Stomach (tissue), 9 donors: ENCODE data around the gene DUSP6. TPM values are rescaled to one million over a fixed set of nuclear protein-coding genes. Genes with fewer than 3 reads are reported as not detected.

ENCODE experiments used
- DNase-seq, 2 donors: peaks; one replicate each; pipeline versions ENCODE4 v3.0.0 to v3.0.0-alpha.2; 2013 to 2019
- H3K27ac ChIP-seq, 5 donors: fragments of 200-600 bp in 4 of 5; sonication (generic) in 4 of 5; one replicate each; pipeline ENCODE4 v1.5.1; 2013 to 2019; ENCODE audit warnings: mild to moderate bottlenecking in 1 of 5, moderate library complexity in 1 of 5
- H3K27me3 ChIP-seq, 3 donors: fragments of 200-600 bp; sonication (generic); one replicate each; pipeline ENCODE4 v1.5.1; 2017 to 2019; ENCODE audit warnings: mixed run types in 1 of 3
- H3K36me3 ChIP-seq, 4 donors: fragments of 200-600 bp; sonication (generic); 1 replicate in 3 of 4; 2 replicates in 1 of 4; pipeline ENCODE4 v1.5.1; 2016 to 2019
- H3K4me1 ChIP-seq, 4 donors: fragments of 200-600 bp; sonication (generic); one replicate each; pipeline ENCODE4 v1.5.1; 2016 to 2019
- H3K4me3 ChIP-seq, 4 donors: fragments of 200-600 bp; sonication (generic) in 3 of 4; one replicate each; pipeline ENCODE4 v1.5.1; 2016 to 2019; ENCODE audit warnings: mild to moderate bottlenecking in 1 of 4
- H3K9me3 ChIP-seq, 4 donors: fragments of 200-600 bp; sonication (generic); one replicate each; pipeline ENCODE4 v1.5.1; 2016 to 2019
- CTCF ChIP-seq, 7 experiments: fragments of 450-650 bp in 4 of 7; fragments of 200-600 bp in 3 of 7; sonication (generic) in 3 of 7; IDR thresholded peaks; one replicate each; pipeline ENCODE4 v1.5.1; 2016 to 2019; ENCODE audit warnings: antibody characterized with exemption in 7 of 7, control low read depth in 2 of 7, mild to moderate bottlenecking in 1 of 7
- EP300 ChIP-seq: sonication (generic); formaldehyde crosslinking; IDR thresholded peaks from one replicate; pipeline ENCODE4 v1.6.1; 2017; ENCODE audit warnings: antibody characterized with exemption
- POLR2A ChIP-seq, 4 donors: fragments of 450-650 bp; IDR thresholded peaks; one replicate each; pipeline ENCODE4 v1.6.1; 2016; ENCODE audit warnings: antibody characterized with exemption in 4 of 4, control low read depth in 2 of 4, mild to moderate bottlenecking in 1 of 4, moderate library complexity in 1 of 4
- POLR2AphosphoS5 ChIP-seq, 3 donors: sonication (generic); formaldehyde crosslinking; IDR thresholded peaks; one replicate each; pipeline ENCODE4 v1.6.1; 2016; ENCODE audit warnings: antibody characterized with exemption in 3 of 3
- WGBS, 5 donors: extraction: QIAGEN DNeasy Blood & Tissue Kit in 3 of 5; methylation state at CpG; one replicate each; pipeline versions ENCODE4 v1.1.5 to v1.1.7; 2013 to 2018; 5-methylcytosine and 5-hydroxymethylcytosine counted together
- intact Hi-C: fragments of 100-400 bp; cut with DNase I; formaldehyde crosslinking; loops from one replicate; pipeline ENCODE4 v1.15.1; 2023; ENCODE audit warnings: low total_unique reads
- polyA plus RNA-seq, 3 donors: library from polyadenylated mRNA; stranded (reverse); fragments of 200-250 nt; gene quantifications; one replicate each; pipeline ENCODE4 v1.2.3, GENCODE V29; 2013
- total RNA-seq, 5 donors: library from RNA; depleted of rRNA; stranded (reverse); fragments of >200 nt; gene quantifications; one replicate each; pipeline versions ENCODE4 v1.1.0 to v1.2.3, GENCODE V29; 2014 to 2016
- donor health status: healthy with polysubstance abuse.
- donor health status: Bipolar disorder and iron deficiency.
- donor health status: healthy.

Gene DUSP6
- total and polyA plus RNA-seq, 8 donors: 11.3 to 105 (median 27.6) TPM

- peak in 1 of 2 donors; percentile 61 for DNase-seq
- H3K27me3 ChIP-seq: no peaks in the 10 kb centered on the region
- no peaks in the 10 kb centered on the region for H3K9me3 ChIP-seq
These were observed 5.0 kb upstream of the DUSP6 start for GRCh38 chr12:89357297-89357730.

GRCh38 chr12:89356069-89356665 lies 3.9 kb upstream of the DUSP6 start:
- Histone ChIP-seq H3K4me3 (no peak overlapping the region), H3K36me3 (no peaks in the 10 kb centered on the region), H3K9me3 (no peaks in the 10 kb centered on the region), H3K27ac (no peak overlapping the region), H3K27me3 (no peaks in the 10 kb centered on the region), H3K4me1 (peaks cover 10 to 36% (median 19%) of the 10 kb centered on the region in 4 donors)
- no peak for TF ChIP-seq POLR2AphosphoS5 (IDR thresholded peaks at IDR 0.05)
- no peak for TF ChIP-seq POLR2A (IDR thresholded peaks at IDR 0.05)
- TF ChIP-seq EP300: no peak
- no peak for TF ChIP-seq CTCF (IDR thresholded peaks at IDR 0.05)
- DNase-seq: no peak
- 75 to 89% (median 79%) methylated on average over 4 of the region's 4 CpGs for WGBS, 5 donors
- intact Hi-C loops: no loop called here

More at GRCh38 chr12:89357297-89357730, 5.0 kb upstream of the DUSP6 start:
- TF ChIP-seq CTCF (IDR thresholded peaks at IDR 0.05): no peak
- no peak for TF ChIP-seq EP300
- no peak for TF ChIP-seq POLR2AphosphoS5 (IDR thresholded peaks at IDR 0.05)
- TF ChIP-seq POLR2A (IDR thresholded peaks at IDR 0.05): no peak
- intact Hi-C loops: no loop called here
- Histone ChIP-seq H3K4me3 (no peak overlapping the region), H3K36me3 (peaks cover 0 to 5% (median 2%) of the 10 kb centered on the region in 4 donors), H3K27ac (no peak overlapping the region), H3K4me1 (peaks cover 10 to 39% (median 18%) of the 10 kb centered on the region in 4 donors)
- 59 to 83% (median 70%) methylated on average over 7 of the region's 7 CpGs for WGBS, 5 donors

- WGBS, 5 donors: 48 to 77% (median 58%) methylated on average over 18 of the region's 18 CpGs
- peak in 3 of 7 experiments; percentile 19 to 31 (median 23) for TF ChIP-seq CTCF (IDR thresholded peaks at IDR 0.05)
- TF ChIP-seq POLR2A (IDR thresholded peaks at IDR 0.05): no peak
- no peak for TF ChIP-seq EP300
- no peak for TF ChIP-seq POLR2AphosphoS5 (IDR thresholded peaks at IDR 0.05)
- Histone ChIP-seq H3K9me3 (no peaks in the 10 kb centered on the region), H3K27ac (peak overlapping the region; percentile 96 to 99 (median 97)), H3K27me3 (no peaks in the 10 kb centered on the region), H3K36me3 (no peaks in the 10 kb centered on the region), H3K4me1 (peaks cover 10 to 37% (median 22%) of the 10 kb centered on the region in 4 donors), H3K4me3 (peak overlapping the region; percentile 72 to 85 (median 76))
- intact Hi-C loops: no loop called here
- peak in 1 of 2 donors; percentile 43 for DNase-seq
These were observed 3.2 kb upstream of the DUSP6 start for GRCh38 chr12:89355243-89356068.

- TF ChIP-seq POLR2A (IDR thresholded peaks at IDR 0.05) (no peak), EP300 (no peak), POLR2AphosphoS5 (IDR thresholded peaks at IDR 0.05) (no peak), CTCF (IDR thresholded peaks at IDR 0.05) (no peak)
- Histone ChIP-seq H3K4me3 (peak overlapping the region; percentile 72 to 85 (median 76)), H3K27me3 (no peaks in the 10 kb centered on the region), H3K27ac (peak overlapping the region; percentile 96 to 99 (median 97)), H3K4me1 (peaks cover 10 to 45% (median 27%) of the 10 kb centered on the region in 4 donors), H3K36me3 (no peaks in the 10 kb centered on the region), H3K9me3 (no peaks in the 10 kb centered on the region)
- no peak for DNase-seq
- WGBS, 5 donors: 13 to 30% (median 20%) methylated on average over 17 of the region's 17 CpGs
- intact Hi-C loops: no loop called here
These were observed 2.3 kb upstream of the DUSP6 start for GRCh38 chr12:89354612-89355067.
